Neuronal stem cell (in vitro differentiated cells): ENCODE data around the gene NRG3.

Source experiments
- DNase-seq: peaks from one replicate; pipeline ENCODE4 v3.0.0-alpha.2; 2013; ENCODE audit warnings: low spot score
- H2AFZ ChIP-seq: one replicate; pipeline ENCODE4 v1.6.1; 2013; ENCODE audit warnings: mild to moderate bottlenecking, low read length, inconsistent platforms
- H2AK5ac ChIP-seq: 2 replicates; pipeline ENCODE4 v1.6.1; 2013; ENCODE audit warnings: low read depth, mild to moderate bottlenecking, inconsistent platforms, low read length, moderate library complexity, mixed read lengths
- H2BK120ac ChIP-seq: 2 replicates; pipeline ENCODE4 v1.6.1; 2013; ENCODE audit warnings: low read depth, mild to moderate bottlenecking, inconsistent platforms, low read length, moderate library complexity, mixed read lengths
- H2BK12ac ChIP-seq: one replicate; pipeline ENCODE4 v1.6.1; 2013; ENCODE audit warnings: low read length, inconsistent platforms
- H2BK15ac ChIP-seq: 2 replicates; pipeline ENCODE4 v1.6.1; 2013; ENCODE audit warnings: mild to moderate bottlenecking, low read length, inconsistent platforms, mixed read lengths
- H2BK5ac ChIP-seq: one replicate; pipeline ENCODE4 v1.6.1; 2013; ENCODE audit warnings: inconsistent platforms, mild to moderate bottlenecking, low read length, moderate library complexity
- H3K14ac ChIP-seq: one replicate; pipeline ENCODE4 v1.6.1; 2013; ENCODE audit warnings: low read length, inconsistent platforms
- H3K18ac ChIP-seq: 2 replicates; pipeline ENCODE4 v1.6.1; 2013; ENCODE audit warnings: low read length, inconsistent platforms
- H3K23ac ChIP-seq: 2 replicates; pipeline ENCODE4 v1.6.1; 2013; ENCODE audit warnings: low read depth, mild to moderate bottlenecking, mixed read lengths, low read length, inconsistent platforms; ENCODE audit not compliant: poor library complexity
- H3K27ac ChIP-seq: replicated peaks from 3 replicates; pipeline ENCODE4 v1.5.1; 2013; ENCODE audit warnings: low read length, inconsistent platforms
- H3K27me3 ChIP-seq, 3 experiments: 2 replicates each; pipeline ENCODE4 v1.6.1; 2013; ENCODE audit warnings: low read length in 3 of 3, mild to moderate bottlenecking in 2 of 3, inconsistent platforms in 1 of 3, low read depth in 1 of 3, mixed read lengths in 1 of 3, moderate library complexity in 1 of 3; ENCODE audit not compliant: control insufficient read depth in 3 of 3, insufficient read depth in 3 of 3
- H3K36me3 ChIP-seq, 2 donors: replicated peaks in 1 of 2; 2 replicates each; pipeline ENCODE4 v1.6.1; 2013; ENCODE audit warnings: low read length in 2 of 2; ENCODE audit not compliant: control insufficient read depth in 2 of 2, insufficient read depth in 2 of 2
- H3K4ac ChIP-seq: 2 replicates; pipeline ENCODE4 v1.6.1; 2013; ENCODE audit warnings: inconsistent platforms, mild to moderate bottlenecking, low read length, moderate library complexity
- H3K4me1 ChIP-seq, 2 donors: 1 replicate in 1 of 2; 2 replicates in 1 of 2; pipeline ENCODE4 v1.6.1; 2013; ENCODE audit warnings: low read length in 2 of 2, low read depth in 1 of 2; ENCODE audit not compliant: control insufficient read depth in 2 of 2, insufficient read depth in 1 of 2
- H3K4me2 ChIP-seq: one replicate; pipeline ENCODE4 v1.6.1; 2013; ENCODE audit warnings: mild to moderate bottlenecking, low read length, inconsistent platforms; ENCODE audit not compliant: insufficient read depth, poor library complexity, severe bottlenecking
- H3K4me3 ChIP-seq, 2 donors: 2 replicates each; pipeline ENCODE4 v1.5.1; 2013; ENCODE audit warnings: low read length in 2 of 2, mild to moderate bottlenecking in 2 of 2, inconsistent platforms in 1 of 2, moderate library complexity in 1 of 2
- H3K79me1 ChIP-seq: one replicate; pipeline ENCODE4 v1.6.1; 2013; ENCODE audit warnings: low read depth, mild to moderate bottlenecking, inconsistent platforms, low read length, moderate library complexity
- H3K9ac ChIP-seq: one replicate; pipeline ENCODE4 v1.6.1; 2013; ENCODE audit warnings: mild to moderate bottlenecking, low read depth, low read length, inconsistent platforms; ENCODE audit not compliant: poor library complexity
- H3K9me3 ChIP-seq, 2 donors: replicated peaks in 1 of 2; 2 replicates each; pipeline versions ENCODE3 to v1.6.1; 2013; ENCODE audit warnings: low read length in 2 of 2, mild to moderate bottlenecking in 2 of 2, inconsistent platforms in 1 of 2, low read depth in 1 of 2, mixed read lengths in 1 of 2, moderate library complexity in 1 of 2; ENCODE audit not compliant: control insufficient read depth in 2 of 2, insufficient read depth in 1 of 2
- H4K8ac ChIP-seq: one replicate; pipeline ENCODE4 v1.6.1; 2013; ENCODE audit warnings: low read depth, mild to moderate bottlenecking, inconsistent platforms, low read length, moderate library complexity
- H4K91ac ChIP-seq: one replicate; pipeline ENCODE4 v1.6.1; 2013; ENCODE audit warnings: low read length, low read depth, mild to moderate bottlenecking, inconsistent platforms; ENCODE audit not compliant: poor library complexity
- WGBS, 2 donors: extraction: QIAGEN DNeasy Blood & Tissue Kit; methylation state at CpG; one replicate each; pipeline ENCODE4 v1.1.7; 2013; ENCODE audit warnings: missing lambda C conversion rate in 2 of 2, mixed read lengths in 1 of 2; ENCODE audit not compliant: insufficient read length in 2 of 2, insufficient replicate concordance in 1 of 2; ENCODE audit errors: extremely low coverage in 2 of 2; 5-methylcytosine and 5-hydroxymethylcytosine counted together

NRG3 gene

DNA sequence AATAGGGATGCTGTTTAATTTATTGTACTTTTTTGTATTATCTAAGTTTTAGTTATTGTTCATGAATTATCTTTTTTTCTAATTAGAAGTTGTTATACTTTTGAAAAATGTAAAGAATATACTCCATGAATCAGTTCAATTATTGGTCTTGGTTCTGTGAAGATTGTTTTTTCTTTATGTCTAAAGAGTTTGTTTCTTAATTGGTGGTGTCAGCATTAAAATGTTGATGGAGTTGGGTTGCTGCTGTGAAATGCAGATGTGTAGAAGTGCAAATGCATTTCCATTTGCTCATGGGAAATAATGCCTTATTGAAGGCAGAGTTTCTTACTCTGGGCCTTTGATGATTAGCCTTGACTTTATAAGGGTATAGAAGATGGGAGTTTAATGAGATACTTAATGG, 11.9 kb downstream of the NRG3 start:
- Histone ChIP-seq H3K18ac (no peak overlapping the region), H3K4me2 (no peak overlapping the region), H3K23ac (no peak overlapping the region), H3K36me3 (no peaks in the 10 kb centered on the region), H2AK5ac (no peak overlapping the region), H2BK5ac (no peak overlapping the region), H2BK120ac (no peak overlapping the region), H3K27me3 (no peaks in the 10 kb centered on the region), H3K9ac (no peak overlapping the region), H4K91ac (no peak overlapping the region), H2BK12ac (no peak overlapping the region), H3K4me1 (peaks cover 0 to 1% of the 10 kb centered on the region in 2 donors), H3K27ac (no peak overlapping the region), H3K14ac (no peak overlapping the region), H2BK15ac (no peak overlapping the region), H3K79me1 (no peaks in the 10 kb centered on the region), H4K8ac (no peak overlapping the region), H3K9me3 (no peaks in the 10 kb centered on the region), H2AFZ (no peak overlapping the region), H3K4me3 (no peak overlapping the region), H3K4ac (no peak overlapping the region)
- DNase-seq: no peak

DNA sequence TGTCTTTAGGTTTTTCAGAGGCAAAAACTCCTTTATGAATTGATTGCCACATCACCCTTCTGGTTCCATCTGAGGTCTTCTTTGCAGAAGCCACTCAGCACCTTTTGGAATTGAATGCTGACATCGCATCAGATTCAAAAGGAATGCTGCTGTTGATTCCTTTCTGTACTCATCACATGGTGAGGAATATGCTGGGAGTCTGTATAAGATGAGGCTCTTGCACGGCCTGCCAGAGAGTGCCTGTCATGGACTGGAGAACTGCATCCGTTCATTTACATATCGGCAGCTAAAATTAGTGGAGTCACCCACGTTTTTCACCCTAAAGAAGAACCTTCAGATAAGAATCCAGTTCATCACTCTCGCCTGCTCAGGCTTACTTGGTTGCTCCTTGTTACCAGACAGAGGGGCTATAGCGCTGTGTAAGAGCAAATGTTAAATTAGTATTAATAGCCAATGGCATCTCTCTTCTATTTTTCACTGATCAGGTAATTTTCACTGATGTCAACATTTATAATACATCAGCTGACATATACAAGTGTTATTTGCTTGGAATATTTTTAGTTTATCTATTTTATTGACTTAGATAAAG, 14.3 kb downstream of the NRG3 start:
- H3K9ac ChIP-seq: no peak overlapping the region
- WGBS, 2 donors: no CpG with 5 or more reads among the region's 7 CpGs
- no peak overlapping the region for H2BK120ac ChIP-seq
- H3K4me2 ChIP-seq: no peak overlapping the region
- H4K8ac ChIP-seq: no peak overlapping the region
- no peak overlapping the region for H3K14ac ChIP-seq
- no peak overlapping the region for H2BK5ac ChIP-seq
- no peak overlapping the region for H3K4me3 ChIP-seq
- no peak overlapping the region for H3K23ac ChIP-seq
- no peak overlapping the region for H2BK12ac ChIP-seq
- H2AFZ ChIP-seq: no peak overlapping the region
- no peak overlapping the region for H3K4ac ChIP-seq
- no peaks in the 10 kb centered on the region for H3K36me3 ChIP-seq
- peaks cover 0 to 1% of the 10 kb centered on the region in 2 donors for H3K4me1 ChIP-seq
- no peak overlapping the region for H3K18ac ChIP-seq
- no peak overlapping the region for H3K27ac ChIP-seq
- no peak overlapping the region for H2AK5ac ChIP-seq
- DNase-seq: no peak
- no peaks in the 10 kb centered on the region for H3K9me3 ChIP-seq
- H3K79me1 ChIP-seq: no peaks in the 10 kb centered on the region
- H2BK15ac ChIP-seq: no peak overlapping the region
- no peaks in the 10 kb centered on the region for H3K27me3 ChIP-seq
- H4K91ac ChIP-seq: no peak overlapping the region

GRCh38 chr10:81894616-81895015, 19.6 kb downstream of the NRG3 start:
- Histone ChIP-seq H3K4me1 (no peaks in the 10 kb centered on the region), H2BK5ac (no peak overlapping the region), H3K9ac (no peak overlapping the region), H4K8ac (peak overlapping the region; percentile 29), H2BK15ac (peak overlapping the region; percentile 12), H3K14ac (no peak overlapping the region), H2AFZ (no peak overlapping the region), H4K91ac (no peak overlapping the region), H3K36me3 (no peaks in the 10 kb centered on the region), H2BK120ac (no peak overlapping the region), H3K9me3 (no peaks in the 10 kb centered on the region), H3K27ac (no peak overlapping the region), H3K23ac (no peak overlapping the region), H3K4ac (no peak overlapping the region), H2AK5ac (no peak overlapping the region), H3K4me3 (no peak overlapping the region), H2BK12ac (no peak overlapping the region), H3K18ac (peak overlapping the region; percentile 25), H3K27me3 (no peaks in the 10 kb centered on the region), H3K79me1 (no peaks in the 10 kb centered on the region), H3K4me2 (no peak overlapping the region)
- WGBS, 2 donors: no CpG with 5 or more reads among the region's 8 CpGs
- no peak for DNase-seq

DNA sequence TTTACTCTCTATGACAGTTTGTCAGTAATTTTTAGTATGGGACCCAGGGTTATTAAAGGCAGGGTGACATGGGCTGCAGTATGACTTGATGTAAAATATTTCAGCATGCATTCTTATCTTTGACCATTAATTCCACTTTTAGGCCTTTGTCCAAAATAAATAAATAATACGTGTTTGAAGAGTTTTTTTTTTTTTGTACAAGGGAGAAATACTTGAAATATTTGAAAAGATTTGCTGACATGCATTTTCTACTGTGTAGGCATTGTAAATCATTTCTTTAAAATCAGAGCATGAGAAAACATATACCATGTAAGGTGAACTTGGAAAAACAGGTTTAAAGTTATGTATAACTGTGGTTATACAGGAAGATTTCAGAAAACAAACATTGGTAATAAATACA, 23.5 kb downstream of the NRG3 start:
- Histone ChIP-seq H2BK120ac (no peak overlapping the region), H3K14ac (no peak overlapping the region), H3K18ac (no peak overlapping the region), H3K9ac (no peak overlapping the region), H2AK5ac (no peak overlapping the region), H2BK5ac (no peak overlapping the region), H4K91ac (no peak overlapping the region), H3K4me2 (no peak overlapping the region), H3K36me3 (no peaks in the 10 kb centered on the region), H4K8ac (no peak overlapping the region), H3K4ac (no peak overlapping the region), H3K27me3 (no peaks in the 10 kb centered on the region), H2BK15ac (no peak overlapping the region), H3K4me1 (no peaks in the 10 kb centered on the region), H3K79me1 (no peaks in the 10 kb centered on the region), H3K23ac (no peak overlapping the region), H3K4me3 (no peak overlapping the region), H3K27ac (no peak overlapping the region), H2AFZ (no peak overlapping the region), H2BK12ac (no peak overlapping the region), H3K9me3 (no peaks in the 10 kb centered on the region)
- DNase-seq: no peak
- no CpG with 5 or more reads among the region's 1 CpG for WGBS, 2 donors
